MM.1S (cell line): ENCODE measurements around the gene AGXT.

Source experiments
- DNase-seq: peaks from one replicate; pipeline ENCODE4 v3.0.0-alpha.2; 2015
- H2AFZ ChIP-seq: fragments of 300-600 bp; sonication (generic); 2 replicates; pipeline ENCODE4 v1.6.0; 2016; ENCODE audit warnings: antibody characterized with exemption, low read length
- H3F3A ChIP-seq: fragments of 300-600 bp; sonication (generic); 2 replicates; pipeline ENCODE4 v1.6.1; 2016; ENCODE audit warnings: mild to moderate bottlenecking, antibody characterized with exemption, low read length, moderate library complexity, mixed read lengths; ENCODE audit not compliant: insufficient read depth
- H3K27ac ChIP-seq: fragments of 300-600 bp; sonication (generic); 2 replicates; pipeline ENCODE4 v1.5.1; 2016; ENCODE audit warnings: mild to moderate bottlenecking, low read length
- H3K27me3 ChIP-seq: fragments of 300-600 bp; sonication (generic); replicated peaks from 2 replicates; pipeline ENCODE4 v1.6.0; 2016; ENCODE audit warnings: low read length; ENCODE audit not compliant: insufficient read depth
- H3K36me3 ChIP-seq: fragments of 300-600 bp; sonication (generic); replicated peaks from 2 replicates; pipeline ENCODE4 v1.6.1; 2016; ENCODE audit warnings: mild to moderate bottlenecking, low read length, mixed read lengths; ENCODE audit not compliant: insufficient read depth
- H3K4me1 ChIP-seq: fragments of 300-600 bp; sonication (generic); 2 replicates; pipeline ENCODE4 v1.6.1; 2016; ENCODE audit warnings: low read length, mixed read lengths
- H3K4me2 ChIP-seq: fragments of 300-600 bp; sonication (generic); 2 replicates; pipeline ENCODE4 v1.6.0; 2016; ENCODE audit warnings: low read depth, low read length
- H3K4me3 ChIP-seq: fragments of 300-600 bp; sonication (generic); 2 replicates; pipeline ENCODE4 v1.5.1; 2016; ENCODE audit warnings: low read length, mixed read lengths
- H3K79me2 ChIP-seq: fragments of 300-600 bp; sonication (generic); 2 replicates; pipeline ENCODE4 v1.6.1; 2016; ENCODE audit warnings: mixed run types, low read length, mixed read lengths
- H3K9ac ChIP-seq: fragments of 300-600 bp; sonication (generic); 2 replicates; pipeline ENCODE4 v1.6.1; 2016; ENCODE audit warnings: low read length, mixed read lengths
- H3K9me2 ChIP-seq: fragments of 300-600 bp; sonication (generic); replicated peaks from 2 replicates; pipeline ENCODE4 v1.6.1; 2016; ENCODE audit warnings: mild to moderate bottlenecking, low read length, mixed read lengths; ENCODE audit not compliant: insufficient read depth
- H3K9me3 ChIP-seq: fragments of 300-600 bp; sonication (generic); replicated peaks from 2 replicates; pipeline ENCODE4 v1.6.1; 2016; ENCODE audit warnings: mild to moderate bottlenecking, low read length, mixed read lengths; ENCODE audit not compliant: insufficient read depth
- H4K20me1 ChIP-seq: fragments of 300-600 bp; sonication (generic); 2 replicates; pipeline ENCODE4 v1.6.1; 2016; ENCODE audit warnings: mild to moderate bottlenecking, low read length, moderate library complexity, mixed read lengths; ENCODE audit not compliant: insufficient read depth
- CTCF ChIP-seq: fragments of 300-600 bp; sonication (generic); IDR thresholded peaks from 2 replicates; pipeline ENCODE4 v1.5.1; 2016; ENCODE audit warnings: antibody characterized with exemption, low read length, mixed read lengths
- EZH2 ChIP-seq: fragments of 300-600 bp; sonication (generic); optimal IDR thresholded peaks from 2 replicates; pipeline ENCODE3; 2017; ENCODE audit warnings: low read depth, mild to moderate bottlenecking, antibody characterized with exemption, low read length, mixed read lengths
- EZH2phosphoT487 ChIP-seq: fragments of 300-600 bp; sonication (generic); IDR thresholded peaks from 2 replicates; pipeline ENCODE4 v1.6.1; 2018; ENCODE audit warnings: antibody characterized with exemption, low read length

Gene AGXT

GRCh38 chr2:240823449-240824336, 44.9 kb upstream of the AGXT start:
- no peaks in the 10 kb centered on the region for H3K79me2 ChIP-seq
- no peak overlapping the region for H3K9ac ChIP-seq
- H3K4me2 ChIP-seq = no peak overlapping the region
- H3K27ac ChIP-seq = no peak overlapping the region
- H4K20me1 ChIP-seq = no peaks in the 10 kb centered on the region
- no peaks in the 10 kb centered on the region for H3K36me3 ChIP-seq
- peaks cover 80% of the 10 kb centered on the region for H3K27me3 ChIP-seq
- TF ChIP-seq EZH2phosphoT487 = no peak
- TF ChIP-seq EZH2 = no peak
- no peak for TF ChIP-seq CTCF
- no peak overlapping the region for H2AFZ ChIP-seq
- H3F3A ChIP-seq = no peaks in the 10 kb centered on the region
- no peaks in the 10 kb centered on the region for H3K9me2 ChIP-seq
- H3K4me1 ChIP-seq = no peaks in the 10 kb centered on the region
- H3K4me3 ChIP-seq = no peak overlapping the region
- no peak for DNase-seq
- no peaks in the 10 kb centered on the region for H3K9me3 ChIP-seq

GRCh38 chr2:240825476-240825875, 43.1 kb upstream of the AGXT start:
- H3K4me1 ChIP-seq = no peaks in the 10 kb centered on the region
- H3K4me2 ChIP-seq = no peak overlapping the region
- H3K9me3 ChIP-seq = no peaks in the 10 kb centered on the region
- no peaks in the 10 kb centered on the region for H3K9me2 ChIP-seq
- H3K36me3 ChIP-seq = no peaks in the 10 kb centered on the region
- no peaks in the 10 kb centered on the region for H3F3A ChIP-seq
- no peak overlapping the region for H3K27ac ChIP-seq
- H3K27me3 ChIP-seq = peaks cover 98% of the 10 kb centered on the region
- H3K79me2 ChIP-seq = no peaks in the 10 kb centered on the region
- no peak overlapping the region for H3K4me3 ChIP-seq
- TF ChIP-seq EZH2 (no peak), EZH2phosphoT487 (no peak), CTCF (no peak)
- no peaks in the 10 kb centered on the region for H4K20me1 ChIP-seq
- no peak for DNase-seq
- no peak overlapping the region for H3K9ac ChIP-seq
- H2AFZ ChIP-seq = no peak overlapping the region

GRCh38 chr2:240831594-240832204, 36.9 kb upstream of the AGXT start:
- Histone ChIP-seq H3K4me2 (no peak overlapping the region), H3K9ac (no peak overlapping the region), H3K36me3 (no peaks in the 10 kb centered on the region), H3K27me3 (peaks cover 69% of the 10 kb centered on the region), H3F3A (no peaks in the 10 kb centered on the region), H3K9me3 (no peaks in the 10 kb centered on the region), H3K79me2 (no peaks in the 10 kb centered on the region), H3K4me1 (no peaks in the 10 kb centered on the region), H3K4me3 (no peak overlapping the region), H2AFZ (no peak overlapping the region), H4K20me1 (no peaks in the 10 kb centered on the region), H3K9me2 (no peaks in the 10 kb centered on the region), H3K27ac (no peak overlapping the region)
- no peak for TF ChIP-seq EZH2
- TF ChIP-seq CTCF = no peak
- no peak for TF ChIP-seq EZH2phosphoT487
- no peak for DNase-seq
